DMS153 treated with DMSO at 0.1 percent for 48 hours (cell line): ENCODE results near the gene CRY1.
"Not testable (repeated sequence)": the region's sequence is repeated elsewhere in the genome, so short reads cannot be mapped to it uniquely, and the experiment has no call there.

Experiments used
- DNase-seq: peaks from one replicate; lab custom pipeline; 2025; ENCODE audit not compliant: unreplicated experiment; lab: John Stamatoyannopoulos, UW

Gene CRY1

DNA sequence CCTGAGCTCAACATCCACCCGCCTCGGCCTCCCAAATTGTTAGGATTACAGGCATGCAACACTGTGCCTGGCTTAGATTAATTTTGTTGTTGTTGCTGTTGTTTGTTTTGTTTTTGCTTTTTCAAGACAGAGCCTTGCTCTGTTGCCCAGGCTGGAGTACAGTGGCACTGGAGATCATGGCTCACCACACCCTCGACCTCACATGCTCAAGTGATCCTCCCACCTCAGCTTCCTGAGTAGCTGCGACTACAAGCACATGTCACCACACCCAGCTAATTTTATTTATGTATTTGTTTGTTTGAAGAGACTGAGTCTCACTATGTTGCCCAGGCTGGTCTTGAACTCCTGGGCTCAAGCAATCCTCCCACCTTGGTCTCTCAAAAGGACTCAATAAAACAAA is 26.7 kb downstream of the CRY1 start:
- DNase-seq, result no peak

DNA sequence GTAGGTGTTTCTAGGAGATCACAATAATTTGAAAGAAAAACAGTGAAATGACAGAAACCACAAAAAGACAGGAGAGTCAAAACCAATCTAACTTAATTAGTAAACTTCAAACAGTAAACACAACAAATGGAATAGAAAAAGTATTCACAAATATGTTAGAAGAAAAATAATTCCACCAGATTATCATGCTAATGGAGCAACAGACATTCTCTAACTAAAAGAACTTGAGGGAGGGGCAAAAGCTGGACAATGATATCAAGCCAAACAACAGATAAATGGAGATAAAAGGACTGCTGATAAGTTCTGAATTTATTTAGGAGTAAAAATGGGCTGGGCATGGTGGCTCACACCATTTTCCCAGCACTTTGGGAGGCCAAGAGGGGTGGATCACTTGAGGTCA is 28.7 kb downstream of the CRY1 start:
- DNase-seq, result no peak

DNA sequence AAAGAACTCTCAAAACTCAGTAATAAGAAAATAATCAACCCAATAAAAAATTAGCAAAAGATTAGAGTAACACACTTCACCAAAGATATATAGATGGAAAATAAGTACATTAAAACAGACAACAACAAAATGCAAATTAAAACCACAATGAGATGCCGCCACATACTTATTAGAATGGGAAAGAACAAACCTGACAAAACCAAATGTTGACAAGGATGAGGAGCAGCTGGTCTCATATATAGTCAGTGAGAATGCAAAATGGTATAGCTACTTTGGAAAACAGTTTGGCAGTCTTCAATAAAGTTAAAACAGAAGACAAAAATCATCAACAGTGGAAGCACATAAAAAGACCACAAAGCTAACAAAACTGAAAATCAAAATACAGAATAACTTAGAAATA is 29.1 kb downstream of the CRY1 start:
- DNase-seq, result no peak

DNA sequence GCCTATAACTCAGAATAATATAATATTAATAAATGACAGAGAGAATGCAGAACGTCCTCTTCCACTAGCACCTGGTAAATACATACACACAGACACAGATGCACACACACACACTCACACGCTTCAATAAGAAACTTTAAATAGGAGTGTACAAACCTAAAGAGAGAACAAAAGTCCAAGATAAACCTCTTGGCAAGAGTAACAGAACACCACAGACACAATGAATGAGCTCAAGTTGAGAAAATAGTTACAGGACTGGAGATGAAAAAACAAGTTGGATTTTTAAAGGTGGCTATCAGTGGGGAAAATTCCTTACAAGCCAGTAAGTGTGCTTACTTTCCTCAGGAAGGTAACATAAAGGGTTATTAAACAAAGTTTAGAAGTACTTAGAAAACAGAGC is 35.2 kb downstream of the CRY1 start:
- no peak for DNase-seq

- DNase-seq, result no peak
These were observed 36.1 kb downstream of the CRY1 start for GRCh38 chr12:107057071-107057834.

DNA sequence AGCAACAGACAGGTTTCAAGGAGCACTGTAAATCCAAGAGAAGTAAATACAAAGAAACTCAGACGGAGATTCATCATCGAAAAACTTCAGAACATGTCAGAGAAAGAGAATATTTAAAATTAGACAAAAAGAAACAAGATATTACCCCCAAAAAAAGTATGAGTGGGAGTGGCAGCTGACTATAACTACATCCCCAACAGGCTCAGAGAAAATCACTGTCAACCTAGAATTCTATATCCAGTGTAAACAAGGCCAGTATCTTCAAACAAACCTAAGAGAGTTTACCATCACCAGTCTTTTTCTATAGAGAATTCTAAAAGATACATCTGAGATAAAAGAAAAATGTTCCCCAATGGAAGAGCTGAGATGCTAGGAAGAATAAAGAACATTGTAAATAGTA is 39.6 kb downstream of the CRY1 start:
- DNase-seq, result no peak

- no peak for DNase-seq
These were observed 48.2 kb downstream of the CRY1 start for GRCh38 chr12:107045186-107045585.

DNA sequence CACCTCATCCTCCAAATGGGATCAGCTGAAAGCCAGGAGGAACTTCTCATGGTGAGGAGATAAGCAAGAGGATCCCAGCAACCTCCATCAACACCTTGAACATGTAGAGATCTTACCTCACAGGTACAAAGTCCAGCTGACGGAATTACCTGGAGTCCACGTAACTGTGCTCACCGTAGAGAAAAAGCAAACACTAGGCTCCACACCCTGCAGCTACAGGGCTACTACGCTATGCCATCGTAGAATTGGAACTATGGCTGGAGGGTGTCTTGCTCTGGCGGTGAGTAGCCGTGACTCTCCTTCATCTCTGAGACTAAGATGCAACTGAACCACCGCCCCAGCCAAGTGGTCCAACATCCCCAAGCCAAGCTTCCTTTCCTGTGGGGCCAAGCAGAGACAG is 50.5 kb downstream of the CRY1 start:
- no peak for DNase-seq

DNA sequence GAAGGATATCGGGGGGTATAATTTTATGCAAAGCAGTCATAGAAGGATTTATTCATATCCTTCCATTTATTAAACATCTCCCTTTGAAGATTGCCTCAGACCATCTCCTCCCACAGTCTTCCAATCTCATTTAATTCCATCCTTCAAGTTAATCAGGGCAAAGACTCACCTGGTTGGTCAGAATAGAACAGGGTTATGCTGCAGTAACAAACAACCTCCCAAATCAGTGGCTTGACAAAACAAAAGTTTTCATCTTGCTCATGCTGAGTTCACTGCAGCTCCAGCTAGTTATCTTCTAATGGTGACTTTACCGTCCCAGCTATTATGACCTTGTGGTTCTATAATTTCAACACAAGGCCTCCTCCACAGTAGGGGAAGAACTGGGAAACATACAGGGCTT is 57.6 kb downstream of the CRY1 start:
- DNase-seq, result no peak

GRCh38 chr12:107033758-107034739 is 59.3 kb downstream of the CRY1 start:
- DNase-seq, result no peak

DNA sequence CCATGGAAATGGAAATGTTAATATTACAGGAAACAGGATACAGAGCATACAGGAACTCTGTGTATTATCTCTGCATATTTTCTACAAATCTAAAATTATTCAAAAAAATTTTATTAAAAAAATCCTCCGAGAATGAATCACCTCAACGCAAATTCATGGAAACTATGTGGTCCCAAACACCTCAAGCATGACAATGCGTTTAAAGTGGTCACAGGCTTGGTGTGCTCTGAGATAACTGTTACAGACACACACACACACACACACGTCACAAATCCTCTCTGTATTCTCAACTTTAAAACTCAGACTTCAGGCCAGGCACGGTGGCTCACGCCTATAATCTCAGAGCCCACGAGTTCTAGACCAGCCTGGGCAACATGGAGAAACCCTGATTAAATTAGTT is 61.1 kb downstream of the CRY1 start:
- no peak for DNase-seq

DNA sequence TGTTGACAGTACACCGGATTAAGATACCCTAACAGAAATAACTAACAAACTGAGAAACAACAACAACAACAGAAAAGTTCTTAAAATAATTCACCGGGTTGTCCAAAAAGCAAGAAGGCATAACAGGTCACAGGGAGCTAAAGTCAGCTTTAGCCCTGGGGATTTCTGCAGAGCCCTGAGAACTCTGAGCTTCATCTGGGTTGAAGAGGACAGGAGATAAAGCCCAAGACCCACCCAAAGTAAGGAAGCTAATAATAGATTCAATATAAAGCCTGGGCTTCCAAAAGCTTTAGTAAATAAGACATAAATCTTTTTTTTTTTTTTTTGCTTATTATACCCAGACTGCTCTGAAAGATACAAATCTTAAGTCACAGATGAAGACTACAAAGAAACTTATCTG is 62.3 kb downstream of the CRY1 start:
- no peak for DNase-seq

DNA sequence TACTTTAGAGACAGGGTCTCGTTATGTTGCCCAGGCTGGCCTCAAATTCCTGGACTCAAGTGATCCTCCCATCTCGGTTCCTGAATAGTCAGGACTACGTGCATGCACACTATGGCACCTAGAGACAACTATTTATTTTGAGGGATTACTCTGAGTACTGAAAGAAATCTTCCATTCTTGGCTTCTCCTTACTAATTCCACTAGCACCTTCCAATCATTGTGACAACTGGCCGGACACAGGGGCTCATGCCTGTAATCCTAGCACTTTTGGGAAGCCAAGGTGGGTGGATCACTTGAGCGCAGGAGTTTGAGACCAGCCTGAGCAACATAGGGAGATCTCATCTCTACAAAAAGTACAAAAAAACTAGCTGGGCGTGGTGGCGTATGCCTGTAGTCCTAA is 64.3 kb downstream of the CRY1 start:
- DNase-seq, result no peak

DNA sequence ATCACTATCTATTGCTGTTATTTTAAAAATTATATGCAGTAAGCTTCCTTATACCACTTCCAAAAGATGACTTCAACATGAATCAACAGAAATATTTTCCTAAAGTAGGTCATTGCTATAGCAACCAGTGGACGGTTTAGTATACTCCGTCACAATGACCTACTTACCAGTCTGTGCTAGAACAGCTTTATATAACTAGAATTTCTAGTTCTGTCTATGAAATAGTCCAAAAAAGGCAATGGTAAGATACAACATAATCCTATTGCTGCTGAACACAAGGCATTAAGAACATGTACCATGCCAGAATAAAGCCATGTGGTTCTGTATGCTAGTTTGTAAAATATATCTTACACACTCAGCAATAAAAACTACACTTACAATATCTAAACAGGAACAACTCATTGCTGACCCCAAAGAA is 65.7 kb downstream of the CRY1 start:
- peak; percentile 19 for DNase-seq

DNA sequence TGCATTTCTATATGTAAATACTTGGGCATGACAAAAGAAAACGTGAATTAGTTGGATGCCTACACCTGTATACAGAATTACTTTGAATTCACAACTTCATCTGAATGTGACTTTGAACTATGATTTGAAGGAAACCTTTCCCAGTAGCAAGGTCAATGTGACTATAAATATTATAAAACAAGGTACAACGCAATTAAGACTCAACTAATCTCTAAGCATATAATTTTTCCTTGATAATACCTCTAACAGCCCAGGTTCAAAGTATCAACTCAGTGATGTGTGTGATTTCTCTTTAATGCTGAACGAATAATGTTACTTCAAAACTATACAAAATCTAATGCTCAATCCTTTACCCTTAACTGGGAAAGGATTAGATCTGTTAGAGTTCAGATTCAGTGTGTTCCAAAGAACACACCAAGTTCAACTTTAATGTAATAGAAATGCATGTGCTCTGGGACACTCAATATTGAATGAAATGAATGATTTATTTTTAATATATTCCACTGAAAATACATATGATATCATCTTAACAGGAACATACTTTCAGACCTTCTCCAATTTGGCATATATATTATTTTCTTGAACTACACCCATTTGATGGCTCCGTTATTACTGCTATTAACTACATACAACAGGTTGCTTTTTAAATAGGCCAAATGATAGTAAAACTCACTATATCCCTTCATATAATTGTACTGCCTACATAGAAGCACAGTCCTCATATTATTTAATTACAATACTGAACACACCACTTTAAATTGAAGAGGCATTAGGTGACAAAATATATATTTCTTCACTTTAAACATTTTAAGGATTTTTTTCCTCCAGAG is 66.3 kb downstream of the CRY1 start:
- no peak for DNase-seq

GRCh38 chr12:107026356-107026755 is 67.0 kb downstream of the CRY1 start:
- DNase-seq, result not testable (repeated sequence)

DNA sequence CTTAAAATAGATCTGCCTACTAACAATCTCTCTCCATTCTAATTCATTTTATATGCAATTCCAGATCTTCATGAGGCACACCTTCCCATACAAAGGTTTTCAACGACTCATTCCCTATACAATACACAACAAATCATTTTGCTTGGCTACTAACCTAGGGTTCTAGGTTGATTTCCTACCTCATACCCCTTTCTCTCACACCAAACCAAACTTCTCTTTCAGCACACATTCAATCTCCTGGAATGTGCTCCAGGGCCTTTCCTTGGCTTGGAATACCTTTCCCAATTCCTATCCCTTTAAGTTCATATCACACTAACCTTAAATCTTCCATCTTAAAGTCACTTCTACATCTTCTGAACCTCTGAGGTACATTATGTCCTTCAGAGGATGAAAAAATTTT is 67.7 kb downstream of the CRY1 start:
- no peak for DNase-seq

DNA sequence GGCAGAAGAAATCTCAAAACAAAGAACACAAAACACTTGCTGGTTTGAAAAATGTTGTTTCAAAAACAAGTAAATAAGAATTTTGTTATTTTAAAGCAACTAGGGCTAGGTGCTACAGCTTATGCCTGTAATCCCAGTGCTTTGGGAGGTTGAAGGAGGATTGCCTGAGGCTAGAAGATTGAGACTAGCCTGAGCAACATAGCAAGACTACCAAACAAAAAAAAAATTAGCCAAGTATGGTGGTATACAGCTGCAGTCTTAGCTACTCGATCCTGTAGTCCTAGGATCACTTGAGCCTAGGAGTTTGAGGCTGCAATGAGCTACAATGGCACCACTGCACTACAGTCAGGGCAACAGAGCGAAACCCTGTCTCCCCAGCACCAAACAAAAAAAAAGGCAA is 73.8 kb downstream of the CRY1 start:
- DNase-seq, result no peak

DNA sequence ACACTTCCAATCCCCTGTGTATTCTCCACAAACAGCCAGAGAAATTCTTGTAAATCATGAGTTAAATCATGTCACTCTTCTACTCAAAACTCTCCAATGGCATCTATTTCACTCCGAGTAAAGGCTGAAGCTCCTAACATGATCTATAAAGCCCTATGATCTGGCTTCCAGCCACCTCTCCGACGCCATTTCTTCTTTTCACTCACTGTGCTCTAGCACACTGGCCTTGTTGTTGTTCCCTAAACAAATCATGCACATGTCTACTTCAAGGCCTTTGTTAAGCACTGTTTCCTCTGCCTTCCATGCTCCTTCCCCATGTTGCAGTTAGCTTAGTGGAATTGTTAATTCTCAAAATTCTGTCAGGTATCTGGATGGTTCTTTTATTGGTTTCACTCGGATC is 76.3 kb downstream of the CRY1 start:
- no peak for DNase-seq

DNA sequence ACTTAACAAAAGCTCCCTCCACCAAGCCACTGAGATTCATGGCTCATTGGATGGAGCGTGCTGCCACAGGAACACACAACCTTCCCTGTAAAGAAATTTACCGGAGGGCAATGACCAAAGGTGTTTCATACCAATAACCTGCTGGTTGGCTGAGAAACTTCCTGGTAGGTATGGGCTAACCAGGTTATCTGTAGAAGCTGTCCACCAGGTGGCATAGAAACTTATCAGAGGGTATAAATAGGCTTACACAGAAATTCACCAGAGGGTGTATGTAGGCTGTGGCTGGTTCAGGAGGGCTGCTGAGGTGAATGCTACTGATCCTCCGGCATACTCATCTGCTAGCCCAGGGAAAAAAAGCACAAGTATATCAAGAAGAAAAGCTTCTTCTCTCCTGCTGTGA is 79.3 kb downstream of the CRY1 start:
- peak; percentile 57 for DNase-seq

DNA sequence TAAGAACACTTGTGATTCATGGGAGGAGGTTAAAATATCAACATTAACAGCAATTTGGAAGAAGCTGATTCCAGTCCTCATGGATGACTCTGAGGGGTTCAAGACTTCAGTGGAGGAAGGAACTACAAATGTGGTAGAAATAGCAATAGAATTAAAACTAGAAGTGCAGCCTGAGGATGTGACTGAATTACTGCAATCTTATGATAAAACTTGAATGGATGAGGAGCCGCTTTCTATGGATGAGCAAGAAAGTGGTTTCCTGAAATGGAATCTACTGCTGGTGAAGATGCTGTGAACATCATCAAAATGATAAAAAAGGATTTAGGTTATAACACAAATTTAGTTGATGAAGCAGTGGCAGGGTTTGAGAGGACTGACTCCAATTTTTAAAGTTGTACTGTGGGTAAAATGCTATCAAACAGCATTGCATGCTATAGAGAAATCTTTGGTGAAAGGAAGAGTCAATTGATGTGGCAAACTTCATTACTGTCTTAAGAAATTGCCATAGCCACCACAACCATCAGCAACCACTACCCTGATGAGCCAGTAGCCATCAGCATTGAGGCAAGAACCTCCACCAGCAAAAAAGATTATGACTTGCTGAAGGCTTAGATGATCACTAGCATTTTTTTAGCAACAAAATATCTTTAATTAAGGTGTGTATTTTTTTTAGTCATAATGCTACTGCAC is 80.5 kb downstream of the CRY1 start:
- DNase-seq, result no peak
